ENCODE measurements around the gene LARGE1.

DNA sequence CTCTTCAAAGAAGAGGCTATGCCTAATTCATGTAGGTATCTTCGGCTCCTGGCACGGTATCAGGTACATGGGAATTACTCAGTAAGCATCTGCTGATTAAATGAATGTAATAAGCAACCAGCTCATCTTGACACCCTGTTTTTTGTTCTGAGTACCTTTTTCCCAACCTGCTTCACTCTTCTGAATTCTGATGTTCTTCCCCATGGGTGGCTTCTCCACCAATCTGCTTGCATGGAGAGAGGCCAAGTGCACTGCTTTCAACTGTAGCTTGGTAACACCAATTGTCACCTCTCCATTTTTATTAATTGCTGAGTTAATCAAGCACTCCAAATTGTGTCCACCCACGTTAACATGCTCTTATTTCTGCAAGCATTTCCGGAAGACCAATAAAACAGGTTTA is 40.5 kb downstream of the LARGE1 start:
- TF ChIP-seq, protein P1, sequence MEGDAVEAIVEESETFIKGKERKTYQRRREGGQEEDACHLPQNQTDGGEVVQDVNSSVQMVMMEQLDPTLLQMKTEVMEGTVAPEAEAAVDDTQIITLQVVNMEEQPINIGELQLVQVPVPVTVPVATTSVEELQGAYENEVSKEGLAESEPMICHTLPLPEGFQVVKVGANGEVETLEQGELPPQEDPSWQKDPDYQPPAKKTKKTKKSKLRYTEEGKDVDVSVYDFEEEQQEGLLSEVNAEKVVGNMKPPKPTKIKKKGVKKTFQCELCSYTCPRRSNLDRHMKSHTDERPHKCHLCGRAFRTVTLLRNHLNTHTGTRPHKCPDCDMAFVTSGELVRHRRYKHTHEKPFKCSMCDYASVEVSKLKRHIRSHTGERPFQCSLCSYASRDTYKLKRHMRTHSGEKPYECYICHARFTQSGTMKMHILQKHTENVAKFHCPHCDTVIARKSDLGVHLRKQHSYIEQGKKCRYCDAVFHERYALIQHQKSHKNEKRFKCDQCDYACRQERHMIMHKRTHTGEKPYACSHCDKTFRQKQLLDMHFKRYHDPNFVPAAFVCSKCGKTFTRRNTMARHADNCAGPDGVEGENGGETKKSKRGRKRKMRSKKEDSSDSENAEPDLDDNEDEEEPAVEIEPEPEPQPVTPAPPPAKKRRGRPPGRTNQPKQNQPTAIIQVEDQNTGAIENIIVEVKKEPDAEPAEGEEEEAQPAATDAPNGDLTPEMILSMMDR (IDR thresholded peaks at IDR 0.05) = no peak
- no peak for TF ChIP-seq POLR2A (IDR thresholded peaks at IDR 0.05)
